IMR-90 (cell line): ENCODE results near the gene ACADM.
"Not testable (repeated sequence)": the region's sequence is repeated elsewhere in the genome, so short reads cannot be mapped to it uniquely, and the experiment has no call there.

Experiments used
- CEBPB ChIP-seq: IDR thresholded peaks from 2 replicates; pipeline ENCODE4 v1.6.1; 2012; ENCODE audit warnings: low read depth, low read length, improper control_type of control experiment
- CTCF ChIP-seq: conservative IDR thresholded peaks from 2 replicates; pipeline ENCODE4 v1.5.1; 2012; ENCODE audit warnings: mild to moderate bottlenecking, low read depth, low read length, improper control_type of control experiment
- MAFK ChIP-seq: IDR thresholded peaks from 2 replicates; pipeline ENCODE4 v1.6.1; 2012; ENCODE audit warnings: low read depth, low read length, improper control_type of control experiment
- MXI1 ChIP-seq: IDR thresholded peaks from 2 replicates; pipeline ENCODE4 v1.6.1; 2012; ENCODE audit warnings: low read depth, mild to moderate bottlenecking, low read length, moderate library complexity, borderline replicate concordance
- POLR2A ChIP-seq: IDR thresholded peaks from 2 replicates; pipeline ENCODE4 v1.6.1; 2012; ENCODE audit warnings: mild to moderate bottlenecking, low read depth, low read length
- RAD21 ChIP-seq: IDR thresholded peaks from 2 replicates; pipeline ENCODE4 v1.6.1; 2012; ENCODE audit warnings: low read length, improper control_type of control experiment
- RFX5 ChIP-seq: IDR thresholded peaks from 2 replicates; pipeline ENCODE4 v1.8.0; 2012; ENCODE audit warnings: low read depth, mild to moderate bottlenecking, low read length, moderate library complexity
- SMC3 ChIP-seq: fragments of 150-350 bp; IDR thresholded peaks from 2 replicates; pipeline ENCODE4 v1.6.1; 2016; ENCODE audit warnings: low read depth, mild to moderate bottlenecking, antibody characterized with exemption, low read length, moderate library complexity
- USF2 ChIP-seq: fragments of 150-350 bp; IDR thresholded peaks from 2 replicates; pipeline ENCODE4 v1.6.1; 2017; ENCODE audit warnings: mild to moderate bottlenecking, antibody characterized with exemption, low read length, low read depth

DNA sequence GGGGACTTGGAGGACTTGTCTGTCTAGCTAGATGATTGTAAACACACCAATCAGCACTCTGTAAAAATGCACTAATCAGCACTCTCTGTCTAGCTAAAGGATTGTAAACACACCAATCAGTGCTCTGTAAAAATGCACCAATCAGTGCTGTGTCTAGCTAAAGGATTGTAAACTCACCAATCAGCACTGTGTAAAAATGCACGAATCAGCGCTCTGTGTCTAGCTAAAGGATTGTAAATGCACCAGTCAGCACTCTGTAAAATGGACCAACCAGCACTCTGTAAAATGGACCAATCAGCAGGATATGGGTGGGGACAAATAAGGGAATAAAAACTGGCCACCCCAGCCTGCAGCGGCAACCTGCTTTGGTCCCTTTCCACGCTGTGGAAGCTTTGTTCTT lies 34.0 kb downstream of the ACADM start:
- not testable (repeated sequence) for TF ChIP-seq CTCF, POLR2A, RAD21, MXI1, SMC3, CEBPB, USF2, RFX5
- 0 out of 2 replicates have a peak, but pooled peaks have one; percentile 2 for TF ChIP-seq MAFK
